MM.1S (cell line): ENCODE data around the gene CHST11.

Experiments
- DNase-seq: peaks from one replicate; pipeline ENCODE4 v3.0.0-alpha.2; 2015
- H2AFZ ChIP-seq: fragments of 300-600 bp; sonication (generic); 2 replicates; pipeline ENCODE4 v1.6.0; 2016; ENCODE audit warnings: antibody characterized with exemption, low read length
- H3F3A ChIP-seq: fragments of 300-600 bp; sonication (generic); 2 replicates; pipeline ENCODE4 v1.6.1; 2016; ENCODE audit warnings: mild to moderate bottlenecking, antibody characterized with exemption, low read length, moderate library complexity, mixed read lengths; ENCODE audit not compliant: insufficient read depth
- H3K27ac ChIP-seq: fragments of 300-600 bp; sonication (generic); 2 replicates; pipeline ENCODE4 v1.5.1; 2016; ENCODE audit warnings: mild to moderate bottlenecking, low read length
- H3K27me3 ChIP-seq: fragments of 300-600 bp; sonication (generic); replicated peaks from 2 replicates; pipeline ENCODE4 v1.6.0; 2016; ENCODE audit warnings: low read length; ENCODE audit not compliant: insufficient read depth
- H3K36me3 ChIP-seq: fragments of 300-600 bp; sonication (generic); replicated peaks from 2 replicates; pipeline ENCODE4 v1.6.1; 2016; ENCODE audit warnings: mild to moderate bottlenecking, low read length, mixed read lengths; ENCODE audit not compliant: insufficient read depth
- H3K4me1 ChIP-seq: fragments of 300-600 bp; sonication (generic); 2 replicates; pipeline ENCODE4 v1.6.1; 2016; ENCODE audit warnings: low read length, mixed read lengths
- H3K4me2 ChIP-seq: fragments of 300-600 bp; sonication (generic); 2 replicates; pipeline ENCODE4 v1.6.0; 2016; ENCODE audit warnings: low read depth, low read length
- H3K4me3 ChIP-seq: fragments of 300-600 bp; sonication (generic); 2 replicates; pipeline ENCODE4 v1.5.1; 2016; ENCODE audit warnings: low read length, mixed read lengths
- H3K79me2 ChIP-seq: fragments of 300-600 bp; sonication (generic); 2 replicates; pipeline ENCODE4 v1.6.1; 2016; ENCODE audit warnings: mixed run types, low read length, mixed read lengths
- H3K9ac ChIP-seq: fragments of 300-600 bp; sonication (generic); 2 replicates; pipeline ENCODE4 v1.6.1; 2016; ENCODE audit warnings: low read length, mixed read lengths
- H3K9me2 ChIP-seq: fragments of 300-600 bp; sonication (generic); replicated peaks from 2 replicates; pipeline ENCODE4 v1.6.1; 2016; ENCODE audit warnings: mild to moderate bottlenecking, low read length, mixed read lengths; ENCODE audit not compliant: insufficient read depth
- H3K9me3 ChIP-seq: fragments of 300-600 bp; sonication (generic); replicated peaks from 2 replicates; pipeline ENCODE4 v1.6.1; 2016; ENCODE audit warnings: mild to moderate bottlenecking, low read length, mixed read lengths; ENCODE audit not compliant: insufficient read depth
- H4K20me1 ChIP-seq: fragments of 300-600 bp; sonication (generic); 2 replicates; pipeline ENCODE4 v1.6.1; 2016; ENCODE audit warnings: mild to moderate bottlenecking, low read length, moderate library complexity, mixed read lengths; ENCODE audit not compliant: insufficient read depth
- EZH2 ChIP-seq: fragments of 300-600 bp; sonication (generic); optimal IDR thresholded peaks from 2 replicates; pipeline ENCODE3; 2017; ENCODE audit warnings: low read depth, mild to moderate bottlenecking, antibody characterized with exemption, low read length, mixed read lengths
- EZH2phosphoT487 ChIP-seq: fragments of 300-600 bp; sonication (generic); IDR thresholded peaks from 2 replicates; pipeline ENCODE4 v1.6.1; 2018; ENCODE audit warnings: antibody characterized with exemption, low read length
- TF ChIP-seq, protein P1 (sequence below): fragments of 300-600 bp; sonication (generic); IDR thresholded peaks from 2 replicates; pipeline ENCODE4 v1.5.1; 2016; ENCODE audit warnings: antibody characterized with exemption, low read length, mixed read lengths

Gene CHST11

DNA sequence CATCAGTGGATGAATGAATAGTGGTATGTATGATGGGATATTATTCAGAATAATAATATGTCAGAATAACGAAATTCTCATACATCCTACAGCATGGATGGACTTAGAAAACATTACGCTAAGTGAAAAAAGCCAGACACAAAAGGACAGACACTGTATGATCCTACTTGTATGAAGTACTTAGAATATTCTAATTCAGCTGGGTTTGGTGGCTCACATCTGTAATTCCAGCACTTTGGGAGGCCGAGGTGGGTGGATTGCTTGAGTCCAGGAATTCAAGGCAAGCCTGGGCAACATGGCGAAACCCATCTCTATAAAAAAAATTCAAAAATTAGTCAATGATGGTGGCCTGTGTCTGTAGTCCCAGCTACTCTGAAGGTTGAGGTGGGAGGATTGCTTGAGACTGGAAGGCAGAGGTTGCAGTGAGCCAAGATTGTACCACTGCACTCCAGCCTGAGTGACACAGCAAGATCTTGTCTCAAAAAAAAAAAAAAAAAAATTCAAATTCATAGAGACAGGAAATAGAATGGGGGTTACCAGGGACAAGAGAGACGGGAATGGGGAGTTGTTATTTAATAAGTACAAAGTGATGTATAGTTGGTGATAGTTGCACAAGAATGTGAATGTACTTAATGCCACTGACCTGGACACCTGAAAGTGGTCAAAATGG lies 132.3 kb downstream of the CHST11 start:
- DNase-seq = no peak
- TF ChIP-seq EZH2 (no peak), EZH2phosphoT487 (no peak)
- TF ChIP-seq, protein P1, sequence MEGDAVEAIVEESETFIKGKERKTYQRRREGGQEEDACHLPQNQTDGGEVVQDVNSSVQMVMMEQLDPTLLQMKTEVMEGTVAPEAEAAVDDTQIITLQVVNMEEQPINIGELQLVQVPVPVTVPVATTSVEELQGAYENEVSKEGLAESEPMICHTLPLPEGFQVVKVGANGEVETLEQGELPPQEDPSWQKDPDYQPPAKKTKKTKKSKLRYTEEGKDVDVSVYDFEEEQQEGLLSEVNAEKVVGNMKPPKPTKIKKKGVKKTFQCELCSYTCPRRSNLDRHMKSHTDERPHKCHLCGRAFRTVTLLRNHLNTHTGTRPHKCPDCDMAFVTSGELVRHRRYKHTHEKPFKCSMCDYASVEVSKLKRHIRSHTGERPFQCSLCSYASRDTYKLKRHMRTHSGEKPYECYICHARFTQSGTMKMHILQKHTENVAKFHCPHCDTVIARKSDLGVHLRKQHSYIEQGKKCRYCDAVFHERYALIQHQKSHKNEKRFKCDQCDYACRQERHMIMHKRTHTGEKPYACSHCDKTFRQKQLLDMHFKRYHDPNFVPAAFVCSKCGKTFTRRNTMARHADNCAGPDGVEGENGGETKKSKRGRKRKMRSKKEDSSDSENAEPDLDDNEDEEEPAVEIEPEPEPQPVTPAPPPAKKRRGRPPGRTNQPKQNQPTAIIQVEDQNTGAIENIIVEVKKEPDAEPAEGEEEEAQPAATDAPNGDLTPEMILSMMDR = no peak
- no peak overlapping the region for H2AFZ ChIP-seq
- H3K9me3 ChIP-seq = no peaks in the 10 kb centered on the region
- no peak overlapping the region for H3K27ac ChIP-seq
- H3K4me3 ChIP-seq = no peak overlapping the region
- peaks cover under 1% of the 10 kb centered on the region; the same call in 1 of the 2 replicates for H3K4me1 ChIP-seq
- no peaks in the 10 kb centered on the region for H3K9me2 ChIP-seq
- no peaks in the 10 kb centered on the region for H4K20me1 ChIP-seq
- peaks cover 30% of the 10 kb centered on the region; the same call in 1 of the 2 replicates for H3K79me2 ChIP-seq
- H3K27me3 ChIP-seq = no peaks in the 10 kb centered on the region
- no peak overlapping the region for H3K4me2 ChIP-seq
- no peaks in the 10 kb centered on the region for H3K36me3 ChIP-seq
- no peaks in the 10 kb centered on the region for H3F3A ChIP-seq
- no peak overlapping the region for H3K9ac ChIP-seq

DNA sequence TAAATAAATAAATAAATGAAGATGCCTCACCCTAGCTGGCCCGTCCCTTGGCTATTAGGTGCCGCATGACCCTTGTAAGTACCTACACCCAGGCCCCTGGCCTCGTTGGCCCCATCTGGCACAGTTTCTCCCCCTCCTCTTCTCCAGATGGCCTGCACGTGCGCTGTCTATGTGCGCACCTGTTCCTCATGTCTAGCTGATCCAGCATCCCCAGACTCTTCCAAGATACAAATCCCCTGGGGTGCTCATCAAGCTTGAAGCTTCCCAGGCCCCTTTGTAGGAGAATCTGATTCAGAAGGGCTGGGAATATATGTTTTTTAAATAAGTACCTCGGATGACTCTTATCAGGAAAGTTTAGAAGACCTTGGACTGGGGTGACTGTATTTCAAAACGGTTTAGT lies 133.3 kb downstream of the CHST11 start:
- Histone ChIP-seq H3K4me3 (no peak overlapping the region), H3K4me1 (no peaks in the 10 kb centered on the region), H3K9ac (no peak overlapping the region), H3K36me3 (no peaks in the 10 kb centered on the region), H3K9me3 (no peaks in the 10 kb centered on the region), H3K79me2 (peaks cover 24% of the 10 kb centered on the region; the same call in 1 of the 2 replicates), H3K27ac (no peak overlapping the region), H3K9me2 (no peaks in the 10 kb centered on the region), H3K27me3 (no peaks in the 10 kb centered on the region), H3K4me2 (no peak overlapping the region), H4K20me1 (no peaks in the 10 kb centered on the region), H3F3A (no peaks in the 10 kb centered on the region), H2AFZ (no peak overlapping the region)
- no peak for DNase-seq
- TF ChIP-seq, protein P1 = no peak
- TF ChIP-seq EZH2phosphoT487 (no peak), EZH2 (no peak)

DNA sequence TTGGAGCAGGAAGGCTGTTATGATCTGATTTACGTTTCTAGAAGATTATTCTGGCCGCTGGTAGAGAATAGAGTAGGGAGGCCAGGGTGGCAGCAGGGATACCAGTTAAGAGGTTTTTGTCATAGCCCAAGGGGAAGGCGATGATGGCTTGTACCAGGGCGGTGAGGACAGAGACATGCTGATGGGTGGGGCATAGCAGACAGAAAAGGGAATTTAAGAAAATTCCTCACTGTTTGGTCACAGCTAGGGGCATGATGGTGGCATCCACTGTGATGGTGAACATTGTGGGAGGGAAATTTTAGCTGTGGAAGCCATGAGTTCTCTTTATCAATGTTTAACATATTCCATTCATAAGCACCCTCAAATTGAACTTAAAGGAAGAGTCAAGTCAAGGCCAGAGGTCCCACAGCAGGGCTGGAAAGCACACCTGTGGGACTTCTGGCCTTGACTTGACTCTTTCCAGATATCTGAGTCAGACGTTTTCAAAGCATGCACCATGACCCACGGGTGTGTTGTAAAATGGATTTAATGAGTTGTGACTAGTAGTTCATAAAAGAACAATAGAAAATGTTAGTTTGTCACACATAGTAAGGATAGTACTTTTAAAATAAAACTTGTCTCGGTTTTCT lies 134.6 kb downstream of the CHST11 start:
- no peaks in the 10 kb centered on the region for H3K9me3 ChIP-seq
- peaks cover 16% of the 10 kb centered on the region; the same call in 1 of the 2 replicates for H3K79me2 ChIP-seq
- no peak for DNase-seq
- no peak overlapping the region for H2AFZ ChIP-seq
- no peak overlapping the region for H3K4me3 ChIP-seq
- no peak overlapping the region for H3K9ac ChIP-seq
- no peak overlapping the region for H3K27ac ChIP-seq
- TF ChIP-seq, protein P1 = no peak
- no peak for TF ChIP-seq EZH2
- no peak for TF ChIP-seq EZH2phosphoT487
- H3K4me1 ChIP-seq = no peaks in the 10 kb centered on the region
- H3K9me2 ChIP-seq = no peaks in the 10 kb centered on the region
- H4K20me1 ChIP-seq = no peaks in the 10 kb centered on the region
- no peaks in the 10 kb centered on the region for H3F3A ChIP-seq
- no peaks in the 10 kb centered on the region for H3K36me3 ChIP-seq
- no peaks in the 10 kb centered on the region for H3K27me3 ChIP-seq
- H3K4me2 ChIP-seq = no peak overlapping the region
